GM12878 (cell line): ENCODE data around the gene CHRNE.

ENCODE experiments used
- BHLHE40 ChIP-seq, 2 experiments: fragments of 450-650 bp in 1 of 2; IDR thresholded peaks; 2 replicates each; pipeline ENCODE4 v1.6.1; 2011 to 2017; ENCODE audit warnings: low read depth in 2 of 2, borderline replicate concordance in 1 of 2, improper control_type of control experiment in 1 of 2, low read length in 1 of 2, mild to moderate bottlenecking in 1 of 2
- HDAC2 ChIP-seq: fragments of 200-600 bp; sonication (generic); IDR thresholded peaks from 2 replicates; pipeline ENCODE4 v1.6.1; 2017
- NFYB ChIP-seq: IDR thresholded peaks from 2 replicates; pipeline ENCODE4 v1.6.1; 2011; ENCODE audit warnings: low read depth, mild to moderate bottlenecking, low read length, improper control_type of control experiment, moderate library complexity; ENCODE audit not compliant: insufficient read depth
- POLR2A ChIP-seq: IDR thresholded peaks from 2 replicates; pipeline ENCODE4 v1.6.1; 2011; ENCODE audit warnings: low read depth, mild to moderate bottlenecking, low read length
- RAD21 ChIP-seq: IDR thresholded peaks from 2 replicates; pipeline ENCODE4 v1.6.1; 2011; ENCODE audit warnings: mild to moderate bottlenecking, low read depth, low read length, moderate library complexity; ENCODE audit not compliant: insufficient read depth
- ZNF24 ChIP-seq: fragments of 450-650 bp; IDR thresholded peaks from 2 replicates; pipeline ENCODE4 v1.6.1; 2017; ENCODE audit warnings: antibody characterized with exemption, mild to moderate bottlenecking
- TF ChIP-seq, protein P1 (sequence below): IDR thresholded peaks from 2 replicates; pipeline ENCODE4 v1.6.1; 2012; ENCODE audit warnings: low read depth, low read length, improper control_type of control experiment
- TF ChIP-seq, protein P2 (sequence below), 3 experiments: IDR thresholded peaks in 2 of 3; conservative IDR thresholded peaks in 1 of 3; 2 replicates each; pipeline ENCODE4 v1.5.1; 2011; ENCODE audit warnings: low read depth in 3 of 3, low read length in 3 of 3, mild to moderate bottlenecking in 3 of 3, control low read depth in 2 of 3, moderate library complexity in 2 of 3, inconsistent platforms in 1 of 3, mixed read lengths in 1 of 3; ENCODE audit not compliant: control insufficient read depth in 2 of 3, insufficient read depth in 1 of 3; ENCODE audit errors: extremely low read depth in 1 of 3
- TF ChIP-seq, protein P3 (sequence below): IDR thresholded peaks from 2 replicates; pipeline ENCODE4 v1.6.1; 2011; ENCODE audit warnings: mild to moderate bottlenecking, low read depth, low read length, moderate library complexity; ENCODE audit not compliant: insufficient replicate concordance

DNA sequence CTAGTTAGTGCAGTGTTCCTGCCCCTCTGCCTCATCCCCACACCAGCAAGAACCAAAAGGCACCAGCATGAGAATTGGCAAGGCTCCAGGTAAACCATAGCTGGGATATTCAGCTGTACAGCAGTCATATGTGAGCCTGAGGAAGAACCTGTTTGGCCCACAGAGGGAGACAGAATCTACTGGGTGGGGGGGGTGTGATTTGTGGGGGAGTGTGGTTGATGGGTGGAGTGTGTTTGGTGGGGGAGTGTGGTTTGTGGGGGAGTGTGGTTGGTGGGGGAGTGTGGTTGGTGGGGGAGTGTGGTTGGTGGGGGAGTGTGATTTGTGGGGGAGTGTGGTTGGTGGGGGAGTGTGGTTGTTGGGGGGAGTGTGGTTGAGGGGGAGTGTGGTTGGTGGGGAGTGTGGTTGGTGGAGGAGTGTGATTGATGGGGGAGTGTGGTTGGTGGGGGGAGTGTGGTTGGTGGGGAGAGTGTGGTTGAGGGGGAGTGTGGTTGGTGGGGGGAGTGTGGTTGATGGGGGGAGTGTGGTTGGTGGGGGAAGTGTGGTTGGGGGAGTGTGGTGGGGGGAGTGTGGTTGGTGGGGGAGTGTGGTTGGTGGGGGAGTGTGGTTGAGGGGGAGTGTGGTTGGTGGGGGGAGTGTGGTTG, 50.2 kb downstream of the CHRNE start:
- TF ChIP-seq ZNF24 (no peak), BHLHE40 (IDR thresholded peaks at IDR 0.05; ENCODE audit: borderline replicate concordance in 1 of 2, low read depth in 2 of 2, low read length in 1 of 2) (no peak), NFYB (no peak), HDAC2 (no peak), POLR2A (no peak), RAD21 (no peak)
- TF ChIP-seq, protein P1, sequence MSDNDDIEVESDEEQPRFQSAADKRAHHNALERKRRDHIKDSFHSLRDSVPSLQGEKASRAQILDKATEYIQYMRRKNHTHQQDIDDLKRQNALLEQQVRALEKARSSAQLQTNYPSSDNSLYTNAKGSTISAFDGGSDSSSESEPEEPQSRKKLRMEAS: no peak
- TF ChIP-seq, protein P2, sequence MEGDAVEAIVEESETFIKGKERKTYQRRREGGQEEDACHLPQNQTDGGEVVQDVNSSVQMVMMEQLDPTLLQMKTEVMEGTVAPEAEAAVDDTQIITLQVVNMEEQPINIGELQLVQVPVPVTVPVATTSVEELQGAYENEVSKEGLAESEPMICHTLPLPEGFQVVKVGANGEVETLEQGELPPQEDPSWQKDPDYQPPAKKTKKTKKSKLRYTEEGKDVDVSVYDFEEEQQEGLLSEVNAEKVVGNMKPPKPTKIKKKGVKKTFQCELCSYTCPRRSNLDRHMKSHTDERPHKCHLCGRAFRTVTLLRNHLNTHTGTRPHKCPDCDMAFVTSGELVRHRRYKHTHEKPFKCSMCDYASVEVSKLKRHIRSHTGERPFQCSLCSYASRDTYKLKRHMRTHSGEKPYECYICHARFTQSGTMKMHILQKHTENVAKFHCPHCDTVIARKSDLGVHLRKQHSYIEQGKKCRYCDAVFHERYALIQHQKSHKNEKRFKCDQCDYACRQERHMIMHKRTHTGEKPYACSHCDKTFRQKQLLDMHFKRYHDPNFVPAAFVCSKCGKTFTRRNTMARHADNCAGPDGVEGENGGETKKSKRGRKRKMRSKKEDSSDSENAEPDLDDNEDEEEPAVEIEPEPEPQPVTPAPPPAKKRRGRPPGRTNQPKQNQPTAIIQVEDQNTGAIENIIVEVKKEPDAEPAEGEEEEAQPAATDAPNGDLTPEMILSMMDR (IDR thresholded peaks at IDR 0.05 in 2 of 3, conservative IDR thresholded peaks at IDR 0.05 in 1 of 3; ENCODE audit: control insufficient read depth in 2 of 3, extremely low read depth in 1 of 3, insufficient read depth in 1 of 3, low read depth in 3 of 3, low read length in 3 of 3): no peak
- TF ChIP-seq, protein P3, sequence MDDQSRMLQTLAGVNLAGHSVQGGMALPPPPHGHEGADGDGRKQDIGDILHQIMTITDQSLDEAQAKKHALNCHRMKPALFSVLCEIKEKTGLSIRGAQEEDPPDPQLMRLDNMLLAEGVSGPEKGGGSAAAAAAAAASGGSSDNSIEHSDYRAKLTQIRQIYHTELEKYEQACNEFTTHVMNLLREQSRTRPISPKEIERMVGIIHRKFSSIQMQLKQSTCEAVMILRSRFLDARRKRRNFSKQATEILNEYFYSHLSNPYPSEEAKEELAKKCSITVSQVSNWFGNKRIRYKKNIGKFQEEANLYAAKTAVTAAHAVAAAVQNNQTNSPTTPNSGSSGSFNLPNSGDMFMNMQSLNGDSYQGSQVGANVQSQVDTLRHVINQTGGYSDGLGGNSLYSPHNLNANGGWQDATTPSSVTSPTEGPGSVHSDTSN: no peak
